HG02852 (cell line): ENCODE measurements around the gene LRRC4B.
"Not testable (repeated sequence)": the region's sequence is repeated elsewhere in the genome, so short reads cannot be mapped to it uniquely, and the experiment has no call there.

ENCODE experiments used
- ATAC-seq: cut with Tn5 transposase; IDR thresholded peaks from one replicate; pipeline ENCODE4 v1.9.1; 2021; ENCODE audit warnings: mild to moderate bottlenecking, moderate library complexity; ENCODE audit not compliant: unreplicated experiment

The LRRC4B gene, protein sequence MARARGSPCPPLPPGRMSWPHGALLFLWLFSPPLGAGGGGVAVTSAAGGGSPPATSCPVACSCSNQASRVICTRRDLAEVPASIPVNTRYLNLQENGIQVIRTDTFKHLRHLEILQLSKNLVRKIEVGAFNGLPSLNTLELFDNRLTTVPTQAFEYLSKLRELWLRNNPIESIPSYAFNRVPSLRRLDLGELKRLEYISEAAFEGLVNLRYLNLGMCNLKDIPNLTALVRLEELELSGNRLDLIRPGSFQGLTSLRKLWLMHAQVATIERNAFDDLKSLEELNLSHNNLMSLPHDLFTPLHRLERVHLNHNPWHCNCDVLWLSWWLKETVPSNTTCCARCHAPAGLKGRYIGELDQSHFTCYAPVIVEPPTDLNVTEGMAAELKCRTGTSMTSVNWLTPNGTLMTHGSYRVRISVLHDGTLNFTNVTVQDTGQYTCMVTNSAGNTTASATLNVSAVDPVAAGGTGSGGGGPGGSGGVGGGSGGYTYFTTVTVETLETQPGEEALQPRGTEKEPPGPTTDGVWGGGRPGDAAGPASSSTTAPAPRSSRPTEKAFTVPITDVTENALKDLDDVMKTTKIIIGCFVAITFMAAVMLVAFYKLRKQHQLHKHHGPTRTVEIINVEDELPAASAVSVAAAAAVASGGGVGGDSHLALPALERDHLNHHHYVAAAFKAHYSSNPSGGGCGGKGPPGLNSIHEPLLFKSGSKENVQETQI

DNA sequence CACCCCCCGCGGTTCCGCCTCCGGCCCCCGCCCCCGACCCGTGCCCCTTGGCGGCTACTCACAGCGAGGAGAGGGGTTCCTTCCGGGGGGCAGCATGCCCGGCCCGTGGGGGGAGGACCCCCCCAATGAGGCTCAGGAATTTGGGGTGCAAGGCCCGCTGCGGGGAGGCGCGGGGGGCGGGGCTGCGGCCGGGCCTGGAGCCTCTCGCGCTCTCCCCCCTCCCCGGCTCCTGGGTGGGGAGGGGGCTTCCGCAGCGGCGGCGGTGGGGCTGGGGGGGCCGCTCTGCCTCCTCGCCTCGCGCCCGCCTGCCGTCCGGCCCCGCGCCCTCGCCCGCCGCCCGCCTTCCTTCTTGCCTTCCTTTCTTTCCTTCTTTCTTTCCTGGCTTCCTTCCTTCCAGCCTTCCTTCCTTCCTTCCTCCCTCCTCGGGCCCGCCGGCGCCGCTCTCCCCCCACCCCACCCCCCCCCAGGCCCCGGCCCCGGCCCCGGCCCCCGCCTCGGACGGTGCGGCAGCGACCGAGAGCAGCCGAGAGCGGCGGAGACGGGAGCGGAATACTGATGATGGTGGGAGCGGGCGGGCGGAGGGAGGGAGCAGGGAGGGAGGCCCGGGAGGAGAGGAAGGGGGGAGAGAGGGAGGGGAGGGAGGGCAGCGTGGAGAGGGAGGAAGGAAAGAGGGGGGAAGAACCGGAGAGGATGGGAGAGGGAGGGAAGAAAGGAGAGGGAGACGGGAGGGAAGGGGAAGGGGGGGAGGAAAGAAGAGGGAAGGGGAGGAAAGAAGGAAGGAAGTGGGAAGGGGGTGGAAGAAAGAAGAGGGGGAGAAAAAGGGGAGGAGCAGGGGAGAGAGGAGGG is at the start of gene LRRC4B:
Gene LRRC4B (minus strand): TSS at position 554 of the 846 bp plus-strand sequence. CDS start 19,597 bp downstream, outside the sequence.
- no peak for ATAC-seq

DNA sequence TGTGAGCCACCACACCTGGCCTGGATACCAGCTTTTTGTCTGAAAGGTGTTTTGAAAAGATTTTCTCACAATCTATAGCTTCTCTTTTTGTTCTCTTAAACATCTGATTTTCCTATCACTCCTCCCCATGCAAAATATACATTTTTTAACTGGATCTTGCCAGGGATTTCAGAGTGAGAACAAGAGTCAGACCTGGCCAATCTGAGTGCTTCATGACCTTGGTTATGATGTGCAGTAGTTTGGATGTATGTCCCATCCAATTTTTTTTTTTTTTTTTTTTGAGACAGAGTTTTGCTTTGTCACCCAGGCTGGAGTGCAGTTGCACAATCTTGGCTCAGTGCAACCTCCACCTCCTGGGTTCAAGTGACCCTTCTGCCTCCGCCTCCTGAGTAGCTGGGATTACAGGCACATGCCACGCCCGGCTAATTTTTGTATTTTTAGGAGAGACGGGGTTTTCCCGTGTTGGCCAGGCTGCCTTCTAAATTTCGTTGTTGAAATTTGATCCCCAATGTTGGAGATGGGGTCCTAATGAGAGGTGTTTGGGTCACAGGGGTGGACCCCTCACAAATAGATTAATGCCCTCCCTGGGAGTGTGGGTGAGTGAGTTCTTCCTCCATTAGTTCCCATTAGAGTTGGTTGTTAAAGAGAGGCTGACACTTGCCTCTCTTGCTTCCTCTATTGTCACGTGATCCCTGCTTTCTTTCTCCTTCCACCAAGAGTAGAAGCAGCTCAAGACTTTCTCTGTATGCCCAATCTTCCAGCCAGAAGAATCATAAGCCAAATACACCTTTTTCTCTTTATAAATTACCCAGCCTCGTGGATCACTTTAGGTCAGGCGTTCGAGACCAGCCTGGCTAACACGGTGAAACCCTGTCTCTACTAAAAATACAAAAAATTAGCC is 44.5 kb upstream of the LRRC4B start:
- not testable (repeated sequence) for ATAC-seq

- ATAC-seq: no peak
These were observed 39.9 kb upstream of the LRRC4B start for GRCh38 chr19:50607874-50608785.

DNA sequence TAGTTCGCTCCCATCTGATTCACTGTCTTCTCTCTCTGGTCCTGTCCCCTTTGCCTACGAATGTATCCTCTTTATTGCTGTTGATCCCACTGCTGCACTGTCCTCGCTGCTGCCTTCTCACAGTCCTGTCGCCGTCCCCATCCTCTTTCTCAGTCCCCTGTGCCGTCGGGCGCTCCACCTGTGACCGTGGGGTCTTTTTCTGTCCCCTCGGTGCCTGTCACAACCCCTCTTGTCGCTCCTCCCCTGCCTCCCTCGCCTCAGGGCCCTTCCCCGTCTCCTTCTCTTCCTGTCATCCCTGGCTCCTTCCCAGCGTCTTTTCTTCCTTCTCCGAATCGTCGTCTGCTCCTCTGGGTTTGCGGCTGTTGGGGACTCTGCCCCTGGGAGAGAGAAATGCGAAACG is 39.2 kb upstream of the LRRC4B start:
- no peak for ATAC-seq

DNA sequence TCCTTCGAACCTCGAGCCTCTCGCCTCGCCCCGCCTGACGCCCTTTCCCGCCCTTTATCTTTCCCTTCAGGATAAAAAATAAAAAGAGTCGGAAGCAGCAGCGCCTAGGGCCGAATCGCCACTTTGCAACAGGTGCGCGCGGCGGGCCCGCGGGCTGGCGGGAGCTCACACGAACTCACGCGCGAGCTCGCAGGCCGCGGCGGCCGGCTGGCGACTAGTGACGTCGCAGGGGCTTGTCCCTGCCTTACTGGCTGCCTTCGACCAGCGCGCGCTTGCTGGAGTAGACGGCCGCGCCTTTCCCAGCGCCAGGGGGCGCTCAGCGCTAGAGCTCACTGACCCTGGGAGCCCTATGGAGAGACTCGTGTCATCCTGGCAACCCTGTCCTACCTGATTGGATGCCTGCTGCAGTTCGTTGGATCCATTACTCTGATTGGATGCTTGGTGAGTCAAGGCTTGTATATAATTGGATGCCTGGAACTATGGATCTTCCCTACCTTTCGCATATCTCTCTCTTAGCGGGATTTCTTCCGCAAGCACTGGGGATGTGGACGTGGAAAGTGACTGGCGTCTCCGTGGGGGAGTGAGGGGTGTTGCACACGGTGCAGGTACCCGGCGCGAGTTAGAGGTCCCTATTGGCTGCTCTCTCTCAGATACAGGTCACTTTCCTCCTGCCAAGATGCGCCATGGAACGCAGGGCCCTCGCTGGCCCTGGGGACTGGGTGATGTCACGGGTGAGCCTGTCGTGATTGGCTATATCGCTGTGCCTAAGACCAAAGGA is 38.0 kb upstream of the LRRC4B start:
- not testable (repeated sequence) for ATAC-seq

DNA sequence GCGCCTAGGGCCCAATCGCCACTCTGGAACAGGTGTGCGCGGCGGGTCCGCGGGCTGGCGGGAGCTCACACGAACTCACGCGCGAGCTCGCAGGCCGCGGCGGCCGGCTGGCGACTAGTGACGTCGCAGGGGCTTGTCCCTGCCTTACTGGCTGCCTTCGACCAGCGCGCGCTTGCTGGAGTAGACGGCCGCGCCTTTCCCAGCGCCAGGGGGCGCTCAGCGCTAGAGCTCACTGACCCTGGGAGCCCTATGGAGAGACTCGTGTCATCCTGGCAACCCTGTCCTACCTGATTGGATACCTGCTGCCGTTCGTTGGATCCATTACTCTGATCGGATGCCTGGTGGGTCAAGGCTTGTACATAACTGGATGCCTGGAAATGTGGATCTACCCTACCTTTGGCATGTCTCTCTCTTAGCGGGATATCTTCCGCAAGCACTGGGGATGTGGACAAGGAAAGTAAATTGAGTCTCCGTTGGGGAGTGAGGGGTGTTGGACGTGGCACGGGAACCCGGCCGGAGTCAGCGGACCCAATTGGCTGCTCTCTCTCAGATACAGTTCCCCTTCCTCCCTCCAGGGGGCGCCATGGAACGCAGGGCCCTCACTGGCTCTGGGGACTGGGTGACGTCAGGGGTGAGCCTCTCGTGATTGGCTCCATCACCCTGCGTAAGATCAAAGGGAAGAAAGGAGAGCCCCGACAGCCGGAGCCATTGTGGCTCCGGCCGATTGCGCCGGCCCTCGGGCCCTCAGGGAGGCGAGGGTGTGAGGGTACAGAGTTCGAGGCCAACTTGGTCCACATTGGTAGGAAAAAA is 36.2 kb upstream of the LRRC4B start:
- ATAC-seq: not testable (repeated sequence)

DNA sequence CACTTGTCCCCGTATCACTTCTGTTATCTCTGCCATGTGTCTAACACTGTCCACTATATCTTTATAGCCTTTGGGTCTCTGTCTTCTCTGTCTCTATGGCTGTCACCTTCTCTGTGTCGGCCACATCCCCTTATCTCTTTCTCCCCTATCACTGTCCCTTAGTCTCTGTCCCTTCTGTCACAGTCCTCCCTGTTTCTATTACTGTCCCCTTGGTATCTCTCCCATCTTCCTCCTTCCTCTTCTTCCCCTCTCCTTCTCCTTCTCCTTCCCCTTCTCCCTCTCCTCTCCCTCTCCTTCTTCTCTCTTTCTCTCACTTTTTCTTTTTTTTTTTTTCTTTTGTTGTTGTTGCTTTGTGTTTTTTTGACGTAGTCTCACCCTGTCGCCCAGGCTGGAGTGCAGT is 34.7 kb upstream of the LRRC4B start:
- no peak for ATAC-seq

DNA sequence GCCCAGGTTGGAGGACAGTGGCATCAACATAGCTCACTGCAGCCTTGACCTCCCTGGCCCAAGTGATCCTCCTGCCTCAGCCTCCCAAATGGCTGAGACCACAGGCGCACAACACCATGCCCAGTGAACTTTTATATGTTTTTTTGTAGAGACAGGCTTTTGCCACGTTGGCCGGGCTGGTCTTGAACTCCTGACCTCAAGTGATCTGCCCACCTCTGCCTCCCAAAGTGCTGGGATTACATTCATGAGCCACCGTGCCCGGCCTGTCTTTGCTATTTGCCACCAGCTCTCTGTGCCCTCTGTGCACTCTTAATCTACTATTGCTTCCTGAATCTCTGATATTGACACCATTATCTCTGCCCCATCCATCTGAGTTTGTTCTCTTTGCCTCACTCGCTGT is 34.3 kb upstream of the LRRC4B start:
- ATAC-seq: no peak

DNA sequence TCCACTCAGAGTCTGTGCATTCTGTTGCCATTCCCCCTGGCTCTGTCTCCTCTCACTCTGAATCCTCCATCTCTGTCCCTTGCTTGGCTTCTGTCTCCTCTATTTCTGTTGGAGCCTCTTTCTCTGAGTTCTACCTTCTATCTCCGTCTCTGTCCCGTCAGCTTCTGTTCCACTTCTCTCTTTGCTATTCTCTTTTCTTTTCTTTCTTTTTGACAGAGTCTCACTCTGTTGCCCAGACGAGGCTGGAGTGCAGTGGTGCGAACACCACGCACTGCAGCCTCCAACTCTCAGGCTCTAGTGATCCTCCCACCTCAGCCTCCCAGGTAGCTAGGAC is 33.8 kb upstream of the LRRC4B start:
- ATAC-seq: no peak

DNA sequence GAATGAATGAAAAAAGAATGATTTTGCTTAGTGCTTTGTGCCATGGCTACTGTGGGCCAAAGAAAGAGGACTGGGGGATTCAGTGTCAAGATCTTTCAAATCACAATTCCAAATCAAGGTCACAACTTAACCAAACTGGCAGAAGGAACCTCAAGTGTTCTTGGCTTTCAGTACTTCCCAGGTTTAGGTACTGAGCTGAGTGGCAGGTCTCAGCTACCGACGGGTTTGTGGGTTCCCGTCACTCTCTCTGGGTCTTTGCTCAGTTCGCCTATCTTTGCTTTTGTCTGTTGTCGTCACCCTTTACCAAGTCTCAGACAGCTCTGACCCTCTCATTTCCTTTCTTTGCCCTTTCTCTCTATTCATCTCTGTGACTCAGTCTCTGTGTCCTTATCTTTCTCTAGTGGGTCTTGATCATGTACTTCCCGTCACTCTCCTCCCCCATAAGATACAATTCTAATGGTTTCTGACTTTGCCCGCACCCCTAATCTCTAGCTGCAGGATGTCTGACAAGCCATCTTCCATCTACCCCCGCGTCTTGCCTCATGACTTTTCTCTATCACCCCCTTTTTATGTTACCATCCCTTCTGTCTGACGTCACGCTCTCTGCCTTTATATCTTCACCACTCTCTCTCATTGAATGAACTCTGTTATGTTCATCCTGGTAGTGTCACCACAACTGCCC is 33.3 kb upstream of the LRRC4B start:
- ATAC-seq: no peak

DNA sequence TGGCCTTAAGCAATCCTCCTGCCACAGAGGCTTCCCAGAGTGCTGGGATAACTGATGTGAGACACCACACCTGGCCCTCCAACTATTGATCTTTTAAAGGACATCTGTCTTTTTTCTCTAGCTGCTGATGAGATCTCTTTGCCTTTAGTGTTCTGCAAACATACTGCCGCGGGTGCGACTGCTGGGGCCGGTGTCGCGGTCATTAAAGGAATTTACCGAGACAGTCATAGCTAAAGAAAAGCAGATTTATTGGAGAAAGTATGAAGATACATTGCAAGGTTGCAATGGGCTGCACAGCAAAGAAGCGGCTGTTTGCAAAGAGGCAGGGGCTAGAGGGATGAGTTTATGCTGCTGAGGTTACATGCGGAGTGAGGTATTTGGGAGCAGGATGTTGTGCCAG is 31.2 kb upstream of the LRRC4B start:
- ATAC-seq: no peak

DNA sequence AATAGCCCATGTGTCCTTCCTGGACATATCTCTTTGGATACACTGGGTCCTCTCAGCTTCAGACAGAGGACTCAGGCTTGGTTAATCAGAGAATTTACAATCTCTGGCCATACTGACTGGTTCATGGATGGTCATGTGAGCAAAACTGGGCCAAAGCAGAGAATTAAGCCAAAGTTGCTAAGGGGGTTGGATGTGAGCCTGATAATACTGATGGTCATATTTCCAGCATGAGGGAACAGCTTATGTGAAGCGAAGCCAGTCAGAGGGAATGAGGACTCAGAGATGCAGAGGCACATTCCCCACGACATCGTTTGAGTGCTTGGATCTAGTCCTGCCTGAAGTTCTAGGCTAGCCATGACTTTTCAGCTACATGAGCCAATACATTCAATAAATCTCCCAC is 22.0 kb upstream of the LRRC4B start:
- no peak for ATAC-seq

DNA sequence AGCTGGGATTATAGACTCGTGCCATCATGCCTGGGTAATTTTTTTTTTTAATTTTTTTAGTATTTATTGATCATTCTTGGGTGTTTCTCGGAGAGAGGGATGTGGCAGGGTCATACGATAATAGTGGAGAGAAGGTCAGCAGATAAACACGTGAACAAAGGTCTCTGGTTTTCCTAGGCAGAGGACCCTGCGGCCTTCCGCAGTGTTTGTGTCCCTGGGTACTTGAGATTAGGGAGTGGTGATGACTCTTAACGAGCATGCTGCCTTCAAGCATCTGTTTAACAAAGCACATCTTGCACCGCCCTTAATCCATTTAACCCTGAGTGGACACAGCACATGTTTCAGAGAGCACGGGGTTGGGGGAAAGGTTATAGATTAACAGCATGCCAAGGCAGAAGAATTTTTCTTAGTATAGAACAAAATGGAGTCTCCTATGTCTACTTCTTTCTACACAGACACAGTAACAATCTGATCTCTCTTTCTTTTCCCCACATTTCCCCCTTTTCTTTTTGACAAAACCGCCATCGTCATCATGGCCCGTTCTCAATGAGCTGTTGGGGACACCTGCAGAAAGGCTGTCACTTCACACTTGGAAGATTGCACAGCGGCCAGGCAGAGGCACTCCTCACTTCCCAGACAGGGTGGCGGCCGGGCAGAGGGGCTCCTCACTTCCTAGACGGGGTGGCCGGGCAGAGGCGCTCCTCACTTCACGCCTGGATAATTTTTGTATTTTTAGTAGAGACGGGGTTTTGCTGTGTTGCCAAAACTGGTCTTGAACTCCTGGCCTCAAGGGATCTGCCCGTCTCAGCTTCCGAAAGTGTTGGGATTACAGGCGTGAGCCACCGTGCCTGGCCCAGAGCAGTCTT is 13.8 kb upstream of the LRRC4B start:
- not testable (repeated sequence) for ATAC-seq

DNA sequence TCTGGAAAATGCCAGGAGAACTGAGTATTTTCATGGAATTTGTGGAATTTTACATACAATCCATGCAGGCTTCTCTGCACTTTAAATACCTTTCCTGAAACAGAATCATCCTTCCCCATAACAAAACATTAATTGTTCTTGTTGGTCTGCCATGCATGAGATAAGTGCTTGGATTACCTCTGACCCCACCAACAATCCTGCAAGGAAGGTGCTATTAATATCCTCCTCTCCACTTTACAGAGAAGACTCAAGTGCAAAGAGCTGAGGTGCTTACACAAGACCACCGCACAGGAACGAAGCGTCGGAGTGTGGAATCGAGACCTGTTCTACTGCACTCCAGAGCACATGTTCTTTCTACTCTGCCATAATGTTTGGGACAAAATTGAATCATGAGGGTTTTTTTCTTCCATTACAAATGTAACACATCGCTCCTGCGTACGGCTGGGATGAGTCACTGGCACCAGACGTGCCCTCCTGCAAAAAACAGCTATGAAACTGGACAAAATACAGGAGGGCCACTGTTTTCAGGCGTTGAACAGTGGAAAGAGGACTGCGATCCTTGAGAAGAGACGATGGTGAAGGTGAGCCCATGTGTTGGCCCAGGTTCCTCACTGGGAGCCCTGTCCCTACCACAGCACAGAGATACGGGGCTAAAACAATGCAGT is 12.9 kb upstream of the LRRC4B start:
- no peak for ATAC-seq

GRCh38 chr19:50580240-50580639 is 12.0 kb upstream of the LRRC4B start:
- no peak for ATAC-seq

GRCh38 chr19:50576769-50577168 is 8.5 kb upstream of the LRRC4B start:
- ATAC-seq: not testable (repeated sequence)
